Breast epithelium (tissue), 3 donors: ENCODE data around the gene CCDC12.

Experiments
- CTCF ChIP-seq, 3 donors: fragments of 450-650 bp; IDR thresholded peaks; one replicate each; pipeline ENCODE4 v1.5.1; 2016 to 2017; ENCODE audit warnings: antibody characterized with exemption in 3 of 3, mild to moderate bottlenecking in 3 of 3, moderate library complexity in 3 of 3
- POLR2A ChIP-seq: fragments of 450-650 bp; IDR thresholded peaks from one replicate; pipeline ENCODE4 v1.6.1; 2016; ENCODE audit warnings: antibody characterized with exemption, mild to moderate bottlenecking, moderate library complexity
- POLR2AphosphoS5 ChIP-seq, 3 donors: sonication (generic); formaldehyde crosslinking; IDR thresholded peaks; one replicate each; pipeline ENCODE4 v1.6.1; 2017; ENCODE audit warnings: antibody characterized with exemption in 3 of 3

GRCh38 chr3:46947546-46947901 lies 29.0 kb downstream of the CCDC12 start:
- no peak for TF ChIP-seq CTCF (IDR thresholded peaks at IDR 0.05)
- no peak for TF ChIP-seq POLR2A
- TF ChIP-seq POLR2AphosphoS5 (IDR thresholded peaks at IDR 0.05): no peak
